ENCODE measurements around the gene BRD3. TPM values are rescaled to one million over a fixed set of nuclear protein-coding genes. Genes with fewer than 3 reads are reported as not detected.
A peak's percentile ranks its signal among the peaks of the same experiment; 100 is the strongest.

Gene BRD3
- polyA plus RNA-seq, 2 of the 4 experiments (the other 2 are of a cell fraction), result 9.0 to 15.3 TPM

- TF ChIP-seq MAX (IDR thresholded peaks at IDR 0.05), result no peak
- TF ChIP-seq HDAC2 (IDR thresholded peaks at IDR 0.05), result no peak
- peak overlapping the region; percentile 91 to 100; a peak in 5 of 6 replicates for H3K27ac ChIP-seq
- FAIRE-seq, result no peak
- H3K4me2 ChIP-seq, result peak overlapping the region; percentile 91
- peaks cover 10% of the 10 kb centered on the region for H3K4me1 ChIP-seq
- 83% methylated on average over 28 of the region's 28 CpGs for WGBS (ENCODE audit: missing lambda C conversion rate)
- no peak for ATAC-seq
- POLR2A ChIA-PET, result interaction anchor here (0.7 kb wide), 1 partner anchor 70 kb away, joined by 3 read pairs; the partner anchor contains the start of gene WDR5
- CTCF ChIA-PET, result interaction anchor here (1.2 to 2.1 kb wide), 3 partner anchors 8 to 72 kb away, joined by 3 to 7 read pairs (median 4); no protein-coding TSS in a partner anchor
- H3K9me3 ChIP-seq, result no peaks in the 10 kb centered on the region
- DNase-seq (ENCODE audit: low read depth in 1 of 2, low spot score in 1 of 2), result peak in 1 of 2 experiments; percentile 17
- H3K4me3 ChIP-seq, result peak overlapping the region; percentile 83
Measured at GRCh38 chr9:134065612-134066419, 2.0 kb downstream of the BRD3 start.

- Histone ChIP-seq H3K27ac (no peak overlapping the region), H3K4me1 (peaks cover 10% of the 10 kb centered on the region), H3K4me3 (no peak overlapping the region), H3K4me2 (no peak overlapping the region), H3K9me3 (no peaks in the 10 kb centered on the region)
- ChIA-PET CTCF (interaction anchor here (0.8 to 1.5 kb wide), 2 partner anchors 10 to 12 kb away, joined by 3 to 4 read pairs; no protein-coding TSS in a partner anchor), POLR2A (no interaction called here)
- FAIRE-seq (no peak), ATAC-seq (no peak), DNase-seq (ENCODE audit: low read depth in 1 of 2, low spot score in 1 of 2) (no peak)
- 99% methylated on average over 7 of the region's 7 CpGs for whole genome bisulfite sequencing (ENCODE audit: missing lambda C conversion rate)
- TF ChIP-seq CBX2 (IDR thresholded peaks at IDR 0.05; ENCODE audit: borderline replicate concordance, low read depth) (no peak), BCL3 (IDR thresholded peaks at IDR 0.05) (no peak), E2F6 (IDR thresholded peaks at IDR 0.05; ENCODE audit: borderline replicate concordance, low read depth) (no peak), HEYL (CRISPR knock-in tag; IDR thresholded peaks at IDR 0.05) (no peak), MAX (IDR thresholded peaks at IDR 0.05) (no peak), USF2 (IDR thresholded peaks at IDR 0.05) (no peak), SMC3 (IDR thresholded peaks at IDR 0.05) (no peak), FOSB (CRISPR knock-in tag; IDR thresholded peaks at IDR 0.05) (no peak), RARB (CRISPR knock-in tag; IDR thresholded peaks at IDR 0.05) (no peak)
Measured at GRCh38 chr9:134064711-134065110, 3.1 kb downstream of the BRD3 start.

- H3K4me1 ChIP-seq, result peaks cover 10% of the 10 kb centered on the region
- H3K4me3 ChIP-seq, result no peak overlapping the region
- no peak for DNase-seq (ENCODE audit: low read depth in 1 of 2, low spot score in 1 of 2)
- H3K27ac ChIP-seq, result no peak overlapping the region
- H3K9me3 ChIP-seq, result no peaks in the 10 kb centered on the region
- H3K4me2 ChIP-seq, result no peak overlapping the region
- TF ChIP-seq MAFK (IDR thresholded peaks at IDR 0.05; ENCODE audit: partially characterized antibody) (no peak), BHLHE40 (IDR thresholded peaks at IDR 0.05; ENCODE audit: low read depth, low read length) (no peak), PHF8 (IDR thresholded peaks at IDR 0.05; ENCODE audit: borderline replicate concordance, low read depth) (no peak), EP300 (IDR thresholded peaks at IDR 0.05) (no peak)
- no peak for FAIRE-seq
- WGBS (ENCODE audit: missing lambda C conversion rate), result 91% methylated on average over 29 of the region's 29 CpGs
- no peak for ATAC-seq
- ChIA-PET POLR2A (no interaction called here), CTCF (interaction anchor here (1.5 to 2.2 kb wide), 2 partner anchors 11 to 35 kb away, joined by 4 to 7 read pairs; no protein-coding TSS in a partner anchor)
Measured at GRCh38 chr9:134063571-134064450, 4.0 kb downstream of the BRD3 start.

All from A549 (cell line).